ENCODE results near the gene BMAL1. TPM values are rescaled to one million over a fixed set of nuclear protein-coding genes. Genes with fewer than 3 reads are reported as not detected.

The BMAL1 gene
- total RNA-seq, 1 experiment from 2014 or later, result 8.3 TPM

- DNase-seq (ENCODE audit: low spot score) (no peak), ATAC-seq (no peak)
- no peak for TF ChIP-seq ZNF138 (CRISPR knock-in tag; conservative IDR thresholded peaks at IDR 0.05)
- TF ChIP-seq HMGA2 (CRISPR knock-in tag; IDR thresholded peaks at IDR 0.05), result no peak
- TF ChIP-seq ZNF532 (CRISPR knock-in tag; IDR thresholded peaks at IDR 0.05; ENCODE audit: borderline replicate concordance), result no peak
- TF ChIP-seq FOXK1 (CRISPR knock-in tag; IDR thresholded peaks at IDR 0.05), result no peak
- no peak for TF ChIP-seq ESRRA (CRISPR knock-in tag; IDR thresholded peaks at IDR 0.05; ENCODE audit: borderline replicate concordance)
- TF ChIP-seq SP1 (CRISPR knock-in tag; conservative IDR thresholded peaks at IDR 0.05), result no peak
- TF ChIP-seq, protein P1, sequence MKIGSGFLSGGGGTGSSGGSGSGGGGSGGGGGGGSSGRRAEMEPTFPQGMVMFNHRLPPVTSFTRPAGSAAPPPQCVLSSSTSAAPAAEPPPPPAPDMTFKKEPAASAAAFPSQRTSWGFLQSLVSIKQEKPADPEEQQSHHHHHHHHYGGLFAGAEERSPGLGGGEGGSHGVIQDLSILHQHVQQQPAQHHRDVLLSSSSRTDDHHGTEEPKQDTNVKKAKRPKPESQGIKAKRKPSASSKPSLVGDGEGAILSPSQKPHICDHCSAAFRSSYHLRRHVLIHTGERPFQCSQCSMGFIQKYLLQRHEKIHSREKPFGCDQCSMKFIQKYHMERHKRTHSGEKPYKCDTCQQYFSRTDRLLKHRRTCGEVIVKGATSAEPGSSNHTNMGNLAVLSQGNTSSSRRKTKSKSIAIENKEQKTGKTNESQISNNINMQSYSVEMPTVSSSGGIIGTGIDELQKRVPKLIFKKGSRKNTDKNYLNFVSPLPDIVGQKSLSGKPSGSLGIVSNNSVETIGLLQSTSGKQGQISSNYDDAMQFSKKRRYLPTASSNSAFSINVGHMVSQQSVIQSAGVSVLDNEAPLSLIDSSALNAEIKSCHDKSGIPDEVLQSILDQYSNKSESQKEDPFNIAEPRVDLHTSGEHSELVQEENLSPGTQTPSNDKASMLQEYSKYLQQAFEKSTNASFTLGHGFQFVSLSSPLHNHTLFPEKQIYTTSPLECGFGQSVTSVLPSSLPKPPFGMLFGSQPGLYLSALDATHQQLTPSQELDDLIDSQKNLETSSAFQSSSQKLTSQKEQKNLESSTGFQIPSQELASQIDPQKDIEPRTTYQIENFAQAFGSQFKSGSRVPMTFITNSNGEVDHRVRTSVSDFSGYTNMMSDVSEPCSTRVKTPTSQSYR (CRISPR knock-in tag; IDR thresholded peaks at IDR 0.05), result no peak
- POLR2A ChIA-PET, result no interaction called here
- peaks cover 3% of the 10 kb centered on the region for H3K4me1 Mint-ChIP-seq
- H3K4me3 Mint-ChIP-seq, result no peak overlapping the region
- H3K9me3 Mint-ChIP-seq, result peaks cover 18% of the 10 kb centered on the region
- CTCF ChIA-PET, result interaction anchor here (0.7 to 2.5 kb wide), 2 partner anchors 21 to 129 kb away, joined by 4 to 14 read pairs; no protein-coding TSS in a partner anchor
- H3K27me3 Mint-ChIP-seq (ENCODE audit: low read depth), result no peaks in the 10 kb centered on the region
- H3K27ac Mint-ChIP-seq, result no peak overlapping the region; the same call in 1 of the 2 replicates
- H3K36me3 Mint-ChIP-seq, result no peaks in the 10 kb centered on the region
Measured at GRCh38 chr11:13339195-13340153, 61.9 kb downstream of the BMAL1 start.

DNA sequence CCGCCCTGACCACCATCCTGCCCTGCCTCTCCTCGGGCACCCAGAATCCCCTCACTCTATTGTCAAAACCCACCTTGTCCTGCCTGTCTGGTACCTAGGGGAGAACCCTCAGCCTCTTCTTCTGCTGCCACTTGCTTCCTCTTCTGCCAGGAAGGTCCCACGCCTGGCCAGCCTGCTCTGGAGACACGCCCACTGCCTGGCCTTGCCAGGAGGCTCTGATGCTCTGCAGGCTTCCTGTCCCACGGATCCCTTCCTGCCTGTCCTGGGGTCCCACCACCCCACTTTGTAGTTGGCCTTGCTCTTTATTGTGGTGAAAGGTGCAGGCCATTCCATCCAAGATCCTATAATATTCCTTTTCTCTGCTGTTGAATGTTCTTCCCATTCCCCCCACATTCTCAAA lies 63.4 kb downstream of the BMAL1 start:
- ChIA-PET CTCF (interaction anchor here (1.0 kb wide), 1 partner anchor 130 kb away, joined by 4 read pairs; no protein-coding TSS in a partner anchor), POLR2A (no interaction called here)
- Mint-ChIP-seq H3K36me3 (no peaks in the 10 kb centered on the region), H3K27me3 (ENCODE audit: low read depth) (no peaks in the 10 kb centered on the region), H3K27ac (no peak overlapping the region), H3K4me3 (no peak overlapping the region), H3K9me3 (peaks cover 18% of the 10 kb centered on the region), H3K4me1 (peaks cover 3% of the 10 kb centered on the region)
- no peak for DNase-seq (ENCODE audit: low spot score)
- TF ChIP-seq ZNF671 (CRISPR knock-in tag; IDR thresholded peaks at IDR 0.05) (no peak), CDX4 (CRISPR knock-in tag; IDR thresholded peaks at IDR 0.05; ENCODE audit: borderline replicate concordance) (no peak), SMAD3 (CRISPR knock-in tag; IDR thresholded peaks at IDR 0.05; ENCODE audit: borderline replicate concordance) (no peak)
- TF ChIP-seq, protein P2, sequence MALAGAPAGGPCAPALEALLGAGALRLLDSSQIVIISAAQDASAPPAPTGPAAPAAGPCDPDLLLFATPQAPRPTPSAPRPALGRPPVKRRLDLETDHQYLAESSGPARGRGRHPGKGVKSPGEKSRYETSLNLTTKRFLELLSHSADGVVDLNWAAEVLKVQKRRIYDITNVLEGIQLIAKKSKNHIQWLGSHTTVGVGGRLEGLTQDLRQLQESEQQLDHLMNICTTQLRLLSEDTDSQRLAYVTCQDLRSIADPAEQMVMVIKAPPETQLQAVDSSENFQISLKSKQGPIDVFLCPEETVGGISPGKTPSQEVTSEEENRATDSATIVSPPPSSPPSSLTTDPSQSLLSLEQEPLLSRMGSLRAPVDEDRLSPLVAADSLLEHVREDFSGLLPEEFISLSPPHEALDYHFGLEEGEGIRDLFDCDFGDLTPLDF (CRISPR knock-in tag; IDR thresholded peaks at IDR 0.05), result no peak
- ATAC-seq, result no peak

All from WTC11 (cell line).